Astrocyte of the spinal cord (primary cell): Measurements from ENCODE around the gene TRIM3.

Experiments
- DNase-seq: peaks from one replicate; pipeline ENCODE4 v3.0.0; 2011; ENCODE audit warnings: low read depth, low spot score
- H3K4me3 ChIP-seq: 2 replicates; pipeline ENCODE4 v1.5.1; 2011; ENCODE audit warnings: low read depth, mild to moderate bottlenecking, low read length, moderate library complexity
- CTCF ChIP-seq: IDR thresholded peaks from 2 replicates; pipeline ENCODE4 v1.5.1; 2012; ENCODE audit warnings: low read depth, mild to moderate bottlenecking, low read length, inconsistent platforms
- in situ Hi-C: cut with HindIII; loops from 2 replicates; pipeline ENCODE4 v1.10.0; 2017; ENCODE audit warnings: low sequenced_read_pairs

TRIM3 gene

DNA sequence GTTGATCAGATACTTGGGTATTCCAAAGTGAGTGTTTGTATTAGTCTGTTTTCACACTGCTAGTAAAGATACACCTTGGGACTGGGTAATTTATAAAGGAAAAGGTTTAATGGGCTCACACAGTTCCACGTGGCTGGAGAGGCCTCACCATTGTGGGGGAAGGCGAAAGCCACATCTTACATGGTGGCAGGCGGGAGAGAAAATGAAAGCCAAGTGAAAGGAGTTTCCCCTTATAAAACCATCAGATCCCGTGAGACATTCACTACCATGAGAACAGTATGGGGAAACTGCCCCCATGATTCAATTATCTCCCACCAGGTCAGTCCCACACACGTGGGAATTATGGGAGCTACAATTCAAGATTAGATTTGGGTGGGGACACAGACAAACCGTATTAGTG is 14.6 kb upstream of the TRIM3 start:
- DNase-seq: no peak
- no peak for TF ChIP-seq CTCF
- in situ Hi-C loops: no loop called here
- H3K4me3 ChIP-seq: no peak overlapping the region

- H3K4me3 ChIP-seq: no peak overlapping the region
- no peak for TF ChIP-seq CTCF
- no peak for DNase-seq
- in situ Hi-C loops: no loop called here
These were observed 13.2 kb upstream of the TRIM3 start for GRCh38 chr11:6486938-6487337.

- H3K4me3 ChIP-seq: no peak overlapping the region
- TF ChIP-seq CTCF: no peak
- DNase-seq: no peak
- in situ Hi-C loops: no loop called here
These were observed 12.5 kb upstream of the TRIM3 start for GRCh38 chr11:6486256-6486655.

DNA sequence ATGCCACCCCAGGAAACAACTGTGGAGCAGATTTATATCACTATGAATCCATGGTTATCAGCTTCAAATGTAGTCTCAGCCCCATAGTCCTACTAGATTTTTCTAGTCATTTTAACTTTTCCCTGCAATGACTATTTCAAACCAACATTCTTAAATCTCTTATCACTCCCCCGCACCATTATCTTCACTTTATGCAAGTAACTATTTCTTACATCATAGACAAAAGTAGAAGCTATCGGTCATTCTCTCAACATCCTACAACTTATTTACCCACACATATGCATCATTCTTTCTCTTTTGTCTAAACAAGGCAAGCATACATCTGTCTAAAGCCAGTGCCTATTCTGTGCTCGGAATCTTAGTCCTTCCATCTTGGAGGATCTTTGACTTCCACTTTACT is 11.9 kb upstream of the TRIM3 start:
- in situ Hi-C loops: no loop called here
- no peak for DNase-seq
- H3K4me3 ChIP-seq: no peak overlapping the region
- no peak for TF ChIP-seq CTCF

DNA sequence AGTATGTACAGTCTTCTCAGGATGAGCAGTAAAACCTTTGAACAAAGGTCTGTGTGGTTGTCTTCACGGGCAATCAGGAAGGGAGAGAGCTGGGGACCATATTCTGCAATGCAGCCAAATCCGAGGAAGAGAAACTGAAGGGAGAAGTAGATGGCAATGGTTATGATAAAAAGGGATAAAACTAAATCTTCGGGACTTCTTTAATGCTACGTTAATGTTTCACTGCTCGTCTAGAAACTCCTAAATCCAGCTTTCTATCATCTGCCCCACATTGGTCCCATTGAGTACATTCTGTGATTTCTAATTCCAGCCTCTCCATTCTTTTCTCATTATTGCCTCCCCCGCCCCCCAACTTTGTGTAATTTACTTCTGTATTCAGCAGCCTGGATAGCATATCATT is 9.3 kb upstream of the TRIM3 start:
- no peak overlapping the region for H3K4me3 ChIP-seq
- DNase-seq: no peak
- in situ Hi-C loops: no loop called here
- no peak for TF ChIP-seq CTCF

DNA sequence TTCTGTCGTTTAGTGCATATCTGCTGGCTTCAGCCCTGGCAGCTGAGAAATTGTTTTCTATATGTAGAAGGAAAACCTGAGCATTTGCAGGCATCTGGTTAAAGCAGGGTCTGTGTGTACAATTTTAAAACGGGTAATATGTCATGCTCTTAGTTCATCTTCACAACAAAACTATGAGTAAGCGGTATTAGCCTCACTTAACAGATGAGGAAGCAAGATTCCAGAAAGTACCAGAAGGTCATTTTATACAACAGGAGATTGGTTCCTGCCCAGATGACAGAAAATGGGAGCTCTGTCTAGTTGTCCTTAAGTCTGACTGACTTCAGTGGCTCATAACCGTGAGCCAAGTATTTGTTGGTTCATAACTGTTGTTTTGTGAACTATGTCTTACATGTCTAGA is 8.7 kb upstream of the TRIM3 start:
- in situ Hi-C loops: no loop called here
- DNase-seq: no peak
- peak overlapping the region; percentile 79 for H3K4me3 ChIP-seq
- no peak for TF ChIP-seq CTCF

DNA sequence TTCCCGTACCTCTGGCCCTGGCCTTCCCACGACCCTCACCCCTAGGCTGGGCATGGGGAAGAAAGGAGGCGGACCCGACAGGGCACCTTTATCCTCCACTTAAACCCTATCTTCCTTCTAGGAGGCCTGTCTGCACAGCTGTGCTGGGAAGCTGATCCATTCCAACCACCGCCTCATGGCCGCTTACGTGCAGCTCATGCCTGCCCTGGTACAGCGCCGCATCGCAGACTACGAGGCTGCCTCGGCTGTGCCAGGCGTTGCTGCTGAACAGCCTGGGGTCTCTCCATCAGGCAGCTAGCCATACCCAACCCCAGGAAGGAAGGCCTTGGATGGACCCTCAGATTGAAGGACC is 8.2 kb upstream of the TRIM3 start:
- H3K4me3 ChIP-seq: peak overlapping the region; percentile 79
- no peak for TF ChIP-seq CTCF
- in situ Hi-C loops: no loop called here
- DNase-seq: no peak
